DOHH2 (cell line): ENCODE measurements around the gene BTBD7.

Experiments
- H3F3A ChIP-seq: fragments of 200-600 bp; sonication (generic), shearing (Covaris generic); 2 replicates; pipeline ENCODE4 v1.6.0; 2016; ENCODE audit warnings: antibody characterized with exemption, mild to moderate bottlenecking; ENCODE audit not compliant: control insufficient read depth, insufficient read depth
- H3K27ac ChIP-seq: fragments of 200-600 bp; sonication (generic); 2 replicates; pipeline ENCODE4 v1.5.1; 2014; ENCODE audit warnings: low read depth, mild to moderate bottlenecking, low read length, moderate library complexity
- H3K27me3 ChIP-seq: fragments of 200-600 bp; sonication (generic); 2 replicates; pipeline ENCODE4 v1.6.1; 2014; ENCODE audit warnings: mild to moderate bottlenecking, low read length, mixed read lengths; ENCODE audit not compliant: control insufficient read depth
- H3K36me3 ChIP-seq: fragments of 200-600 bp; sonication (generic); 2 replicates; pipeline ENCODE4 v1.6.1; 2014; ENCODE audit warnings: mild to moderate bottlenecking, low read length, moderate library complexity, mixed read lengths; ENCODE audit not compliant: control insufficient read depth
- H3K4me1 ChIP-seq: fragments of 200-600 bp; sonication (generic); 2 replicates; pipeline ENCODE4 v1.6.1; 2014; ENCODE audit warnings: mild to moderate bottlenecking, low read length, mixed read lengths; ENCODE audit not compliant: control insufficient read depth
- H3K4me2 ChIP-seq: fragments of 200-600 bp; sonication (generic); 2 replicates; pipeline ENCODE4 v1.6.0; 2014; ENCODE audit warnings: mild to moderate bottlenecking, low read length, moderate library complexity
- H3K4me3 ChIP-seq: fragments of 200-600 bp; sonication (generic); 2 replicates; pipeline ENCODE4 v1.5.1; 2014; ENCODE audit warnings: mild to moderate bottlenecking, low read length, mixed read lengths
- H3K79me2 ChIP-seq: fragments of 200-600 bp; sonication (generic); 2 replicates; pipeline ENCODE4 v1.6.1; 2014; ENCODE audit warnings: mild to moderate bottlenecking, low read length, mixed read lengths; ENCODE audit not compliant: control insufficient read depth
- H3K9me2 ChIP-seq: fragments of 200-600 bp; sonication (generic); replicated peaks from 2 replicates; pipeline ENCODE4 v1.6.1; 2014; ENCODE audit warnings: mild to moderate bottlenecking, low read length, mixed read lengths; ENCODE audit not compliant: control insufficient read depth
- H3K9me3 ChIP-seq: fragments of 200-600 bp; sonication (generic); 2 replicates; pipeline ENCODE4 v1.6.1; 2014; ENCODE audit warnings: antibody characterized with exemption, low read length, mixed read lengths; ENCODE audit not compliant: control insufficient read depth, insufficient read depth
- H4K20me1 ChIP-seq: fragments of 200-600 bp; sonication (generic); 2 replicates; pipeline ENCODE4 v1.6.0; 2014; ENCODE audit warnings: low read depth, mild to moderate bottlenecking, antibody characterized with exemption, low read length, moderate library complexity; ENCODE audit not compliant: control insufficient read depth, insufficient read depth
- CTCF ChIP-seq: fragments of 200-600 bp; sonication (generic); IDR thresholded peaks from one replicate; pipeline ENCODE4 v1.5.1; 2014; ENCODE audit warnings: antibody characterized with exemption, mild to moderate bottlenecking, low read depth, low read length; ENCODE audit not compliant: poor library complexity, severe bottlenecking
- EZH2phosphoT487 ChIP-seq: fragments of 200-600 bp; sonication (generic); IDR thresholded peaks from 2 replicates; pipeline ENCODE4 v1.6.1; 2017; ENCODE audit warnings: borderline replicate concordance, mild to moderate bottlenecking, antibody characterized with exemption, low read length, moderate library complexity, mixed read lengths

BTBD7 gene

GRCh38 chr14:93281937-93282336, 50.9 kb downstream of the BTBD7 start:
- Histone ChIP-seq H3K4me3 (no peak overlapping the region), H4K20me1 (no peaks in the 10 kb centered on the region), H3K4me1 (peaks cover 35% of the 10 kb centered on the region), H3F3A (no peaks in the 10 kb centered on the region), H3K27ac (no peak overlapping the region), H3K36me3 (no peaks in the 10 kb centered on the region), H3K9me3 (no peaks in the 10 kb centered on the region), H3K4me2 (no peak overlapping the region), H3K27me3 (no peaks in the 10 kb centered on the region), H3K79me2 (no peaks in the 10 kb centered on the region), H3K9me2 (no peaks in the 10 kb centered on the region)
- TF ChIP-seq CTCF (no peak), EZH2phosphoT487 (no peak)

- H3K4me2 ChIP-seq, result no peak overlapping the region
- H3K4me1 ChIP-seq, result peaks cover 28% of the 10 kb centered on the region
- no peaks in the 10 kb centered on the region for H4K20me1 ChIP-seq
- TF ChIP-seq CTCF (no peak), EZH2phosphoT487 (no peak)
- no peaks in the 10 kb centered on the region for H3F3A ChIP-seq
- H3K9me2 ChIP-seq, result no peaks in the 10 kb centered on the region
- no peaks in the 10 kb centered on the region for H3K36me3 ChIP-seq
- no peak overlapping the region for H3K4me3 ChIP-seq
- no peaks in the 10 kb centered on the region for H3K27me3 ChIP-seq
- no peaks in the 10 kb centered on the region for H3K79me2 ChIP-seq
- no peaks in the 10 kb centered on the region for H3K9me3 ChIP-seq
- H3K27ac ChIP-seq, result no peak overlapping the region
These were observed 52.1 kb downstream of the BTBD7 start for GRCh38 chr14:93280743-93281142.

GRCh38 chr14:93276031-93276716, 56.7 kb downstream of the BTBD7 start:
- Histone ChIP-seq H3K27me3 (no peaks in the 10 kb centered on the region), H3K9me3 (no peaks in the 10 kb centered on the region), H3K27ac (no peak overlapping the region), H4K20me1 (no peaks in the 10 kb centered on the region), H3K9me2 (no peaks in the 10 kb centered on the region), H3K4me1 (no peaks in the 10 kb centered on the region), H3K4me2 (no peak overlapping the region), H3K79me2 (no peaks in the 10 kb centered on the region), H3F3A (no peaks in the 10 kb centered on the region), H3K36me3 (no peaks in the 10 kb centered on the region; the same call in 1 of the 2 replicates), H3K4me3 (no peak overlapping the region)
- TF ChIP-seq EZH2phosphoT487 (no peak), CTCF (no peak)
